ENCODE results near the gene BRINP3.

Gene BRINP3

GRCh38 chr1:190273161-190273560 lies 204.5 kb downstream of the BRINP3 start:
- no peak for TF ChIP-seq JUND (IDR thresholded peaks at IDR 0.05; ENCODE audit: low read depth)
- DNase-seq (ENCODE audit: low read depth in 1 of 2, low spot score in 1 of 2), result no peak
- in situ Hi-C loops (cut with HindIII; ENCODE audit: low pct_unique_long_range_greater_than_20kb, low sequenced_read_pairs), result no loop called here

GRCh38 chr1:190262538-190262937 lies 215.1 kb downstream of the BRINP3 start:
- in situ Hi-C loops (cut with HindIII; ENCODE audit: low pct_unique_long_range_greater_than_20kb, low sequenced_read_pairs), result no loop called here
- no peak for TF ChIP-seq JUND (IDR thresholded peaks at IDR 0.05; ENCODE audit: low read depth)
- no peak for DNase-seq (ENCODE audit: low read depth in 1 of 2, low spot score in 1 of 2)

GRCh38 chr1:190259424-190259823 lies 218.2 kb downstream of the BRINP3 start:
- TF ChIP-seq JUND (IDR thresholded peaks at IDR 0.05; ENCODE audit: low read depth), result no peak
- in situ Hi-C loops (cut with HindIII; ENCODE audit: low pct_unique_long_range_greater_than_20kb, low sequenced_read_pairs), result no loop called here
- no peak for DNase-seq (ENCODE audit: low read depth in 1 of 2, low spot score in 1 of 2)

- TF ChIP-seq JUND (IDR thresholded peaks at IDR 0.05; ENCODE audit: low read depth), result no peak
- in situ Hi-C loops (cut with HindIII; ENCODE audit: low pct_unique_long_range_greater_than_20kb, low sequenced_read_pairs), result no loop called here
- no peak for DNase-seq (ENCODE audit: low read depth in 1 of 2, low spot score in 1 of 2)
Observed at GRCh38 chr1:190258003-190258402, 219.7 kb downstream of the BRINP3 start.

- in situ Hi-C loops (cut with HindIII; ENCODE audit: low pct_unique_long_range_greater_than_20kb, low sequenced_read_pairs), result no loop called here
- DNase-seq (ENCODE audit: low read depth in 1 of 2, low spot score in 1 of 2), result no peak
- TF ChIP-seq JUND (IDR thresholded peaks at IDR 0.05; ENCODE audit: low read depth), result no peak
Observed at GRCh38 chr1:190252046-190252445, 225.6 kb downstream of the BRINP3 start.

GRCh38 chr1:190250368-190250767 lies 227.3 kb downstream of the BRINP3 start:
- DNase-seq (ENCODE audit: low read depth in 1 of 2, low spot score in 1 of 2), result no peak
- in situ Hi-C loops (cut with HindIII; ENCODE audit: low pct_unique_long_range_greater_than_20kb, low sequenced_read_pairs), result no loop called here
- no peak for TF ChIP-seq JUND (IDR thresholded peaks at IDR 0.05; ENCODE audit: low read depth)

GRCh38 chr1:190244406-190244805 lies 233.3 kb downstream of the BRINP3 start:
- no peak for TF ChIP-seq JUND (IDR thresholded peaks at IDR 0.05; ENCODE audit: low read depth)
- no peak for DNase-seq (ENCODE audit: low read depth in 1 of 2, low spot score in 1 of 2)
- in situ Hi-C loops (cut with HindIII; ENCODE audit: low pct_unique_long_range_greater_than_20kb, low sequenced_read_pairs), result no loop called here

GRCh38 chr1:190243056-190243455 lies 234.6 kb downstream of the BRINP3 start:
- DNase-seq (ENCODE audit: low read depth in 1 of 2, low spot score in 1 of 2), result no peak
- in situ Hi-C loops (cut with HindIII; ENCODE audit: low pct_unique_long_range_greater_than_20kb, low sequenced_read_pairs), result no loop called here

GRCh38 chr1:190226006-190226405 lies 251.7 kb downstream of the BRINP3 start:
- in situ Hi-C loops (cut with HindIII; ENCODE audit: low pct_unique_long_range_greater_than_20kb, low sequenced_read_pairs), result no loop called here
- TF ChIP-seq JUND (IDR thresholded peaks at IDR 0.05; ENCODE audit: low read depth), result no peak
- DNase-seq (ENCODE audit: low read depth in 1 of 2, low spot score in 1 of 2), result no peak

More at GRCh38 chr1:190243056-190243455, 234.6 kb downstream of the BRINP3 start:
- no peak for TF ChIP-seq JUND (IDR thresholded peaks at IDR 0.05; ENCODE audit: low read depth)

- no peak for TF ChIP-seq JUND (IDR thresholded peaks at IDR 0.05; ENCODE audit: low read depth)
- DNase-seq (ENCODE audit: low read depth in 1 of 2, low spot score in 1 of 2), result no peak
- in situ Hi-C loops (cut with HindIII; ENCODE audit: low pct_unique_long_range_greater_than_20kb, low sequenced_read_pairs), result no loop called here
Observed at GRCh38 chr1:190212450-190212849, 265.2 kb downstream of the BRINP3 start.

- in situ Hi-C loops (cut with HindIII; ENCODE audit: low pct_unique_long_range_greater_than_20kb, low sequenced_read_pairs), result no loop called here
- no peak for DNase-seq (ENCODE audit: low read depth in 1 of 2, low spot score in 1 of 2)
- TF ChIP-seq JUND (IDR thresholded peaks at IDR 0.05; ENCODE audit: low read depth), result no peak
Observed at GRCh38 chr1:190207733-190208132, 269.9 kb downstream of the BRINP3 start.

GRCh38 chr1:190205713-190206112 lies 272.0 kb downstream of the BRINP3 start:
- no peak for TF ChIP-seq JUND (IDR thresholded peaks at IDR 0.05; ENCODE audit: low read depth)
- in situ Hi-C loops (cut with HindIII; ENCODE audit: low pct_unique_long_range_greater_than_20kb, low sequenced_read_pairs), result no loop called here
- no peak for DNase-seq (ENCODE audit: low read depth in 1 of 2, low spot score in 1 of 2)

- in situ Hi-C loops (cut with HindIII; ENCODE audit: low pct_unique_long_range_greater_than_20kb, low sequenced_read_pairs), result no loop called here
- DNase-seq (ENCODE audit: low read depth in 1 of 2, low spot score in 1 of 2), result no peak
- no peak for TF ChIP-seq JUND (IDR thresholded peaks at IDR 0.05; ENCODE audit: low read depth)
Observed at GRCh38 chr1:190196020-190196419, 281.6 kb downstream of the BRINP3 start.

- no peak for DNase-seq (ENCODE audit: low read depth in 1 of 2, low spot score in 1 of 2)
- in situ Hi-C loops (cut with HindIII; ENCODE audit: low pct_unique_long_range_greater_than_20kb, low sequenced_read_pairs), result no loop called here
- TF ChIP-seq JUND (IDR thresholded peaks at IDR 0.05; ENCODE audit: low read depth), result no peak
Observed at GRCh38 chr1:190193508-190194115, 284.1 kb downstream of the BRINP3 start.

All from T47D (cell line).